GM12873 (cell line): ENCODE results near the gene RXFP1.

Experiments
- CTCF ChIP-seq: IDR thresholded peaks from 2 replicates; pipeline ENCODE4 v1.5.1; 2012; ENCODE audit warnings: low read depth, mild to moderate bottlenecking, moderate library complexity, low read length, control low read depth; ENCODE audit not compliant: insufficient read depth; ENCODE audit errors: missing control alignments

The RXFP1 gene

GRCh38 chr4:158541506-158541905 lies 19.8 kb downstream of the RXFP1 start:
- no peak for TF ChIP-seq CTCF

- no peak for TF ChIP-seq CTCF
Measured at GRCh38 chr4:158543191-158543590, 21.5 kb downstream of the RXFP1 start.

GRCh38 chr4:158544141-158544540 lies 22.5 kb downstream of the RXFP1 start:
- no peak for TF ChIP-seq CTCF

DNA sequence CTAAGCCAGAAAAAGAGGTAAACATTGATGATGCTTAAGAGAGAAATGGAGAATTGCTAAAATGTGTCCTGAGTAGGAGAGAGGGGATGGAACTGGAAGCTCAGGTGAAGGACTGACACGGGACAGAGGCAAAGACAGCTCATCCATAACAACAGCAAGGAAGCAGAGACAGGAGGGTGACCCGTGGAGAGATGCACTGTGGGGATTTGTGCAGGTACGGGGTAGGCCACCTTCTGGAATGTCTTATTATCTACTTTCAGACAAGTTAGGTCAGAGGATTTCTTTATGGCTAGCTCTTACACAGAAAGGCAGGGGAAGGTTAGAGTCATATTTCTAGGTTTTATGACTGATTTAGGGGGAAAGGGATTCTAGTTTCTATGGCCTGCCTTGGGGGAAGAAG lies 31.7 kb downstream of the RXFP1 start:
- no peak for TF ChIP-seq CTCF

GRCh38 chr4:158560284-158560683 lies 38.6 kb downstream of the RXFP1 start:
- no peak for TF ChIP-seq CTCF

DNA sequence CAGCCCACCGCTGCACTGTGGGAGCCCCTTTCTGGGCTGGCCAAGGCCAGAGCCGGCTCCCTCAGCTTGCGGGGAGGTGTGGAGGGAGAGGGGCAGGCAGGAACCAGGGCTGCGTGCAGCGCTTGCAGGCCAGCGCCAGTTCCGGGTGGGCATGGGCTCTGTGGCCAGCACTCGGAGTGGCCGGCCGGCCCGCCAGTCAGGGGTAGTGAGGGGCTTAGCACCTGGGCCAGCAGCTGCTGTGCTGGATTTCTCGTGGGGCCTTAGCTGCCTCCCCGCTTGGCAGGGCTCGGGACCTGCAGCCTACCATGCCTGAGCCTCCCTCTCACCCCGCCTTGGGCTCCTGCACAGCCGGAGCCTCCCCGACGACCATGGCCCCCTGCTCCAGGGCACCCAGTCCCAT lies 45.2 kb downstream of the RXFP1 start:
- TF ChIP-seq CTCF = no peak

GRCh38 chr4:158571736-158572135 lies 50.1 kb downstream of the RXFP1 start:
- TF ChIP-seq CTCF = no peak
